Gastroesophageal sphincter (tissue), 3 donors: Measurements from ENCODE around the gene IFNA1.

Experiments used
- POLR2A ChIP-seq, 2 donors: fragments of 450-650 bp; IDR thresholded peaks; one replicate each; pipeline ENCODE4 v1.6.1; 2017; ENCODE audit warnings: antibody characterized with exemption in 2 of 2, mild to moderate bottlenecking in 2 of 2, moderate library complexity in 1 of 2
- TF ChIP-seq, protein P1 (sequence below), 4 experiments: fragments of 200-600 bp in 2 of 4; fragments of 450-650 bp in 2 of 4; sonication (generic) in 1 of 4; IDR thresholded peaks; one replicate each; pipeline ENCODE4 v1.5.1; 2017 to 2019; ENCODE audit warnings: antibody characterized with exemption in 4 of 4, mild to moderate bottlenecking in 2 of 4, moderate library complexity in 2 of 4

DNA sequence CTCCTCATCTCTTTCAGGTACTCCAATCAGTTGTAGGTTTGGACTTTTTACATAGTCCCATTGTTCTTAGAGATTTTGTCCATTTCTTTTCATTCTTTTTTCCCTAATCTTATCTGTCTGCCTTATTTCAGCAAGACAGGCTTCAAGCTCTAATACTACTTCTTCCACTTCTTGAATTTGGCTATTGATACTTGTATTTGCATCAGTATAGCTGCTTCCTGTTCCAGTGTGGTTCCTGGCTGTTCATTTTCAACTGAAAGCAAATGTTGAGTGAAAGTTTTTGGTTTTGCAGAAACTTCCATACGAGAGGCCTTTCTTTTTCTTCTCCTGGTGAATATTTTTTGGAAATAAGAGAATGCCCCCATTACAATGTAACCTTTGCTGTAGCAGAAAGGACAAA lies 12.0 kb upstream of the IFNA1 start:
- TF ChIP-seq, protein P1, sequence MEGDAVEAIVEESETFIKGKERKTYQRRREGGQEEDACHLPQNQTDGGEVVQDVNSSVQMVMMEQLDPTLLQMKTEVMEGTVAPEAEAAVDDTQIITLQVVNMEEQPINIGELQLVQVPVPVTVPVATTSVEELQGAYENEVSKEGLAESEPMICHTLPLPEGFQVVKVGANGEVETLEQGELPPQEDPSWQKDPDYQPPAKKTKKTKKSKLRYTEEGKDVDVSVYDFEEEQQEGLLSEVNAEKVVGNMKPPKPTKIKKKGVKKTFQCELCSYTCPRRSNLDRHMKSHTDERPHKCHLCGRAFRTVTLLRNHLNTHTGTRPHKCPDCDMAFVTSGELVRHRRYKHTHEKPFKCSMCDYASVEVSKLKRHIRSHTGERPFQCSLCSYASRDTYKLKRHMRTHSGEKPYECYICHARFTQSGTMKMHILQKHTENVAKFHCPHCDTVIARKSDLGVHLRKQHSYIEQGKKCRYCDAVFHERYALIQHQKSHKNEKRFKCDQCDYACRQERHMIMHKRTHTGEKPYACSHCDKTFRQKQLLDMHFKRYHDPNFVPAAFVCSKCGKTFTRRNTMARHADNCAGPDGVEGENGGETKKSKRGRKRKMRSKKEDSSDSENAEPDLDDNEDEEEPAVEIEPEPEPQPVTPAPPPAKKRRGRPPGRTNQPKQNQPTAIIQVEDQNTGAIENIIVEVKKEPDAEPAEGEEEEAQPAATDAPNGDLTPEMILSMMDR (IDR thresholded peaks at IDR 0.05) = no peak
- TF ChIP-seq POLR2A (IDR thresholded peaks at IDR 0.05) = no peak
